GM12891 (cell line): Measurements from ENCODE around the gene MYEF2.

Experiments used
- PAX5 ChIP-seq: IDR thresholded peaks from 2 replicates; pipeline ENCODE4 v1.6.1; 2011; ENCODE audit warnings: low read length, moderate library complexity, mild to moderate bottlenecking; ENCODE audit not compliant: insufficient read depth, severe bottlenecking
- POLR2A ChIP-seq: IDR thresholded peaks from 2 replicates; pipeline ENCODE4 v1.6.1; 2011; ENCODE audit warnings: low read depth, low read length, control low read depth
- POLR2AphosphoS5 ChIP-seq: IDR thresholded peaks from 2 replicates; pipeline ENCODE4 v1.6.1; 2011; ENCODE audit warnings: low read depth, low read length, control low read depth
- POU2F2 ChIP-seq: IDR thresholded peaks from 2 replicates; pipeline ENCODE4 v1.6.1; 2011; ENCODE audit warnings: low read depth, mild to moderate bottlenecking, control low read depth, low read length, moderate library complexity
- SPI1 ChIP-seq: IDR thresholded peaks from 2 replicates; pipeline ENCODE4 v1.6.1; 2011; ENCODE audit warnings: low read depth, low read length, control low read depth
- TAF1 ChIP-seq: IDR thresholded peaks from 2 replicates; pipeline ENCODE4 v1.6.1; 2011; ENCODE audit warnings: low read depth, low read length, control low read depth

- no peak for TF ChIP-seq TAF1
- TF ChIP-seq POLR2A = no peak
- peak; percentile 21; the same call in 1 of the 2 replicates for TF ChIP-seq POU2F2
- no peak for TF ChIP-seq POLR2AphosphoS5
- TF ChIP-seq PAX5 = no peak
- TF ChIP-seq SPI1 = no peak
Observed at GRCh38 chr15:48177766-48178647, at the start of gene MYEF2.
